IPS DF 6.9 (cell line): ENCODE measurements around the gene AP3S2.
"Not testable (repeated sequence)": the region's sequence is repeated elsewhere in the genome, so short reads cannot be mapped to it uniquely, and the experiment has no call there.

ENCODE experiments used
- DNase-seq: peaks from one replicate; pipeline ENCODE4 v3.0.0-alpha.2; 2013; ENCODE audit warnings: low read depth, low spot score
- H3K27ac ChIP-seq: one replicate; pipeline ENCODE4 v1.5.1; 2013; ENCODE audit warnings: low read length, control low read depth
- H3K27me3 ChIP-seq: 2 replicates; pipeline ENCODE4 v1.6.1; 2013; ENCODE audit warnings: mild to moderate bottlenecking, low read length; ENCODE audit not compliant: control insufficient read depth, insufficient read depth
- H3K36me3 ChIP-seq: 2 replicates; pipeline ENCODE4 v1.6.1; 2013; ENCODE audit warnings: low read length; ENCODE audit not compliant: control insufficient read depth, insufficient read depth
- H3K4me1 ChIP-seq: 2 replicates; pipeline ENCODE4 v1.6.1; 2013; ENCODE audit warnings: low read length; ENCODE audit not compliant: control insufficient read depth, insufficient read depth
- H3K4me3 ChIP-seq: 2 replicates; pipeline ENCODE4 v1.5.1; 2013; ENCODE audit warnings: mild to moderate bottlenecking, low read length
- H3K9me3 ChIP-seq: 2 replicates; pipeline ENCODE4 v1.6.1; 2013; ENCODE audit warnings: low read length, inconsistent platforms; ENCODE audit not compliant: control insufficient read depth, insufficient read depth
- WGBS: extraction: QIAGEN DNeasy Blood & Tissue Kit; methylation state at CpG from one replicate; pipeline ENCODE4 v1.1.7; 2013; ENCODE audit warnings: mixed read lengths, missing lambda C conversion rate; ENCODE audit not compliant: insufficient read length, insufficient coverage; 5-methylcytosine and 5-hydroxymethylcytosine counted together

The AP3S2 gene

DNA sequence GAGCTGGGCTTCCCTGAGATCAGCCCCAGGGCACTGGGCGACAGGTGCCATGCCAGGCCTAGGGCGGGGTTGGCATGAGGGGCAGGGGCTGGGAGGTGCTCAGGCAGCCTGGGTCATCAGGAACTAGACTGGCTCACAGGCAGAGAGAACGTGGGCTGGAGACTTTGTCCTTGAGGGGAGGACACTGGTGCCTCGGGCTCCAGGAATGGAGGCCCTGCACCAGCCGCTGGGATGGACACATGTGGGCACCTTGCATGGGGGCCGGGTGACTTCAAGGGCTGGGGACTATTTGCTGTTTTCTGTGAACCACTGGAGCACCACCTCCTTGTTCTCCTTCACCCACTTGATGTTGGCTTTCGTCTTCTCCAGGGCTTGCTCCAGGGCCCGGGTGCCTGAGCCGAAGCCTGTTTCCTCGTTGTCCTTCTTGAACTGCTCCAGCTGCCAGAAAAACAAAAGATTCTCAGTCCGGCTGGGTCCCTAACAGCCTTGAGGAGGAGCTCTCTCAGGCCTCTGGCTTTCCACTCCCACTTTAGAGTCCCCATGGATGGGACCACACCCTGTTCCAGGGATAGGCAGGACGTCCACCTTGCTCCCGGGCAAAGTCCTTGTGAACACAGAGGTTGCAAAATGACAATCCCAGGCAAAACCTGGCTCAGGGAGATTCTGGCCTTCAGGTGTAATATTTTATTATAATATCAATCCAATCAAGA lies 108.6 kb downstream of the AP3S2 start:
- peaks cover 8% of the 10 kb centered on the region; the same call in 1 of the 2 replicates for H3K4me1 ChIP-seq
- no peak for DNase-seq
- H3K27ac ChIP-seq = no peak overlapping the region
- no peaks in the 10 kb centered on the region for H3K27me3 ChIP-seq
- WGBS = no CpG with 5 or more reads among the region's 13 CpGs
- no peaks in the 10 kb centered on the region for H3K9me3 ChIP-seq
- H3K36me3 ChIP-seq = no peaks in the 10 kb centered on the region
- H3K4me3 ChIP-seq = no peak overlapping the region

DNA sequence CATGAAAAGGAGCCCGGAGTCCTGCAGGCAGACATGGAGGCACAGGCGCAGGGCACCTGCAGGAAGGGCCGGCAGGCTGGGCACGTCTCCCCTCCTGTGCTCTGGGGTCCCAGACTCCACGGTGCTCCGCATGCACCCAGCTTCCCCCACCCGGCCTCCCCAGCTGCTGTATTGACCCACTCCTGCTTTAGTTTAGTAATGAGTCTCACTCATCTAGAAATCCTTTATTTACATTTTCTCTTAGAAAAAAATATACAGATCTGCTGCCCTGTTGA lies 109.2 kb downstream of the AP3S2 start:
- Histone ChIP-seq H3K4me1 (peaks cover 8% of the 10 kb centered on the region; the same call in 1 of the 2 replicates), H3K27me3 (no peaks in the 10 kb centered on the region), H3K9me3 (no peaks in the 10 kb centered on the region), H3K4me3 (no peak overlapping the region), H3K36me3 (no peaks in the 10 kb centered on the region), H3K27ac (no peak overlapping the region)
- no peak for DNase-seq
- no CpG with 5 or more reads among the region's 7 CpGs for WGBS

DNA sequence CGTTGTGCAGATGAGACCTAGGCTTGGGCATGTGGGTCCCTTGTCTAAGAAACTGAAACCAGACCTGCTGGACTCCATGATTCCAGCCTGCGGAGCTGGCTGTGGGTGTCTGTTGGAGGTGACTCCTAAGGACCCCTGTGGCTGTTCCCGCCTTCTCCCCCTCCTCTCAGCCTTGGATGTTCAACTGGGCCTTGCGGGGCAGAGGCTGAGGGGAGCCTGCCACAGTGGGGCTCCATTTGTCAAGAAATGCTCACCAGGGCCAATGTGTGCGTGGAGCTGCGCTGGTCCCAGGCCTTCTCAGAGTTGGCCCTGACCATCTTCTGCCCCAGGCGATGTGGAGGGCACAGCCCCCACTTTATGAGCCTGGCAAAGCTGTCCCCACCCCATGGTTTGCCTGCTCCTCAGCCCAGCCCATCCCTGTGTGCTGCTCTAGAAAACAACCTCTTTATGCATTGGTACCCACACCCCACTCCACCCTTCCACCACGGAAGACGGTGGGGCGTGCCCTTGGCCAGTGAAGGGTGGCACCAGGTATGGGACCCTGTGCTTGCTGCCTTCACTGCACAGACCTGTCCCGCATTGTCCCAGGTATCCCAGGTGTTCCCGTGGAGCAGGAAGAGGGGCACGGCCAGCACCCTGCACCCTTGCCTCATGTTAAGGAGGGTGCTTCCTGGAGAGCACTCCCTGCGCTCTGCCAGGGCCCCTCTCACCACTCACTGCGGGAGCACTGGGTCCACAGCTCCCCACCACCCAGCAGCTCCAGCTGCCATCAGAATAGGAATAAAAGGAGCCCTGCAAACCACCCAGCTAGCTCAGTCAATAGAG lies 109.7 kb downstream of the AP3S2 start:
- no CpG with 5 or more reads among the region's 15 CpGs for WGBS
- Histone ChIP-seq H3K9me3 (no peaks in the 10 kb centered on the region), H3K4me1 (peaks cover 8% of the 10 kb centered on the region; the same call in 1 of the 2 replicates), H3K27me3 (no peaks in the 10 kb centered on the region), H3K36me3 (no peaks in the 10 kb centered on the region), H3K27ac (no peak overlapping the region), H3K4me3 (no peak overlapping the region)
- DNase-seq = no peak

DNA sequence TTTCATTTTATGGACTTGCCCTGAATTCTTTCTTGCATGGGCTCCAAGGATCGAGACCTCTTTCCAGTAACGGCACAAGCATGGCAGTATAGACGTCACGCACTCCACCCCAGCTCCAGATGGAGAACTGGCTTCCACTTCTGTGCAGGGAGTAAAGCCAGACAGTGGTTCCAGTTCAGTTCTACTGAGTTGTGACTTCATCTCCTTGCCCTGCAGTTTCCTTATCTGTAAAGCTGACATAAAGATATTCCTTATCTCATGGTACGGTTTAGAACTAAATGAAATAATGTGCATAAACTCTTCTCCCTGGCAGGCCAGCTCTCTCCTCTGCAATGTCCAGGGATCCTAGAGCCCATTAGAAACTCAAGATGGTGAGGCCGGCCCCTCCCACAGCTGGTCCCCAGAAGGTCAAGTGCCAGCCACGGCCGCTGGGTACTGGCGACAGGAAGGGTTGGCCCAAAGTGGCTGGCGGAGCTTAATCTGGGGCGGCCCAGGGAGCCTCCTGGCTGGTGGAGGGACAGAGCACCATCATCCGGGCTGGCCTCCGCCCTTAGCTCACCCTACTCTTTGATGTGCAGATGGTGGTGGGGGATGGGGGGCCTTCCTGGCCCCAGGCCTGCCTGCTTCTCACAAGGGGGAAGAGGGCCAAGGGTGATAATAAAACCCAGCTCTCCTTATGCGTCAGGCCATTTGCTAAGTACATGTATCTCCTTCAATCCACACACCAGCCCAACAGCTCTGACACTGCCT lies 110.5 kb downstream of the AP3S2 start:
- Histone ChIP-seq H3K27me3 (no peaks in the 10 kb centered on the region), H3K4me1 (peaks cover 8% of the 10 kb centered on the region; the same call in 1 of the 2 replicates), H3K27ac (no peak overlapping the region), H3K36me3 (no peaks in the 10 kb centered on the region), H3K4me3 (no peak overlapping the region), H3K9me3 (no peaks in the 10 kb centered on the region)
- DNase-seq = no peak
- no CpG with 5 or more reads among the region's 14 CpGs for WGBS

DNA sequence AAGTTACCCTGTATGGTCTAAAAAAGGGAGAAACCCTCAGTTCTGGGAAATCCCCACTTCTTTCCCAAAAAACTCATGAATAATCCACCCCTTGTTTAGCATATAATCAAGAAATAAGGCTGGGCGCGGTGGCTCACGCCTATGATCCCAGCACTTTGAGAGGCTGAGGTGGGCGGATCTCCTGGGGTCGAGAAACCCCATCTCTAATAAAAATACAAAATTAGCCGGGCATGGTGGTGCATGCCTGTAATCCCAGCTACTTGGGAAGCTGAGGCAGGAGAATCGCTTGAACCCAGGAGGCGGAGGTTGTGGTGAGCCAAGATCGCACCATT lies 111.2 kb downstream of the AP3S2 start:
- H3K9me3 ChIP-seq, DNase-seq, H3K36me3 ChIP-seq, H3K27ac ChIP-seq, H3K4me3 ChIP-seq, H3K27me3 ChIP-seq, H3K4me1 ChIP-seq: not testable (repeated sequence)
- no CpG with 5 or more reads among the region's 9 CpGs for WGBS

DNA sequence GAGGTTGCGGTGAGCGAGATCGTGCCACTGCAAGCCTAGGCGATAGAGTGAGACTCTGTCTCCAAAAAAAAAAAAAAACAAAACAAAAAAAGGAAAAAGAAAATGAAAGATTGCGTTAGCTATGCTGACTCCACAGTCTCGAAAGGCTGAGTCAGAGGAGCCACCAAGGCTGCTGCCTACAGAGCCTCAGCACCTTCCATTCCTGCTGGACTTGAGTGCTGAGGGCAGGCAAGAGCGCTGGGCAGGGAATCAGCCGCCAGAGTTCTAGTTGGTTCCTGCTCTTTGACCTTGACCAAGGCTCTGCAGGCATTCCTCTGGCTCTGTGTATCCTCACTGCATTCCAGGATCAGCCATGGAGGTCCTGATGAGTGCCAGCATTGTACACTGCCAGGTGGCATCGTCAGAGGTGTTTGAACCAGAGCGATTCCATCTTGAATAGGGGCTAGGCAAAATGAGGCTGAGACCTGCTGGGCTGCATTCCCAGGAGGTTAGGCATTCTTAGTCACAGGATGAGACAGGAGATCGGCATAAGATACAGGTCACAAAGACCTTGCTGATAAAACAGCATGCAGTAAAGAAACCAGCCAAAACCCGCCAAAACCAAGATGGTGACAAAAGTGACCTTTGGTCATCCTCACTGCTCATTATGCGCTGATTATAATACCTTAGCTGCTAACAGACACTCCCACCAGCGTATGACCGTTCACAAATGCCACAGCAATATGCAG lies 111.7 kb downstream of the AP3S2 start:
- H3K27ac ChIP-seq = no peak overlapping the region
- H3K9me3 ChIP-seq = no peaks in the 10 kb centered on the region
- H3K4me1 ChIP-seq = peaks cover 8% of the 10 kb centered on the region; the same call in 1 of the 2 replicates
- no peak overlapping the region for H3K4me3 ChIP-seq
- no peak for DNase-seq
- H3K36me3 ChIP-seq = no peaks in the 10 kb centered on the region
- peaks cover 1% of the 10 kb centered on the region; the same call in 1 of the 2 replicates for H3K27me3 ChIP-seq
- no CpG with 5 or more reads among the region's 15 CpGs for WGBS

DNA sequence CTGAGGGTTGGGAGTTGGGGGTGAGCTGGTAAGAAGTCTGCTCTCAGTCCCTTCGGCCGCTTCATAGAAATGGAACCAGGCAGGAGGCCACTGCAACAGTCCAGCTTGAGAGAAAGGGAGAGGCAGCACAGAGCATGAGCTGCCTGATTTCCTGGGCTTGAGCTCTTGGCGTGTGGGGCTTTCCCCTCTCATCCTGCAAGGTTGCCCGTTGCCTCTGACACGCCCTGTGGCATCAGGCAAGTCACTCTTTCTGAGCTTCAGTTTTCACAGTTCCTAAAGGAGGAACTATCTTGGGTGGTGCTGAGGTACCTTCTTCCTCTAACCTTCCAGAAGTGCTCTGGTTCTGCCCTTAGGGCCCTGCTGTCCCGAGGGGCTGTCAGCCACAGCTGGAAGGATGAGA lies 112.7 kb downstream of the AP3S2 start:
- Histone ChIP-seq H3K4me1 (peaks cover 8% of the 10 kb centered on the region; the same call in 1 of the 2 replicates), H3K27me3 (peaks cover 2% of the 10 kb centered on the region; the same call in 1 of the 2 replicates), H3K27ac (no peak overlapping the region), H3K9me3 (no peaks in the 10 kb centered on the region), H3K36me3 (no peaks in the 10 kb centered on the region), H3K4me3 (no peak overlapping the region)
- WGBS = no CpG with 5 or more reads among the region's 6 CpGs
- no peak for DNase-seq

DNA sequence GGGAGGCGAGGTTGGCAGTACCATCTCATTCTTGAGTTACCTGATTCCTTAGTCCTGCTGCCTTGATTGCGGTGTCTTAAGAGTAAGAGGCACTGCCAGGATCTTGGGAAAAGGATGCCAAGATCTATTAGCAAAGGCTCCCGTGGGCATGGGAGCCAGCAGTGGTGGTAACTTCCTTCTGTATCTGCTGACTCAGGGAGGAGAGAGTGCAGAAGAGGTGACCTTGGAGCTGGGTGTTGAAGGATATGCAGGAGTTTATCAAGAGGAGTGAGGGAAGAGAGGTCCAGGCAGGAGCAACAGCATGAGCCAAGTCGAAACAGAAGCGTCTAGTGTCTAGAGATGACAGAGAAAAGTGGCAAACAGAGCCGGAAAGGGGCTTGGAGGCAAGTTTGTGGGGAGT lies 113.2 kb downstream of the AP3S2 start:
- WGBS = no CpG with 5 or more reads among the region's 6 CpGs
- peaks cover 9% of the 10 kb centered on the region for H3K4me1 ChIP-seq
- no peak for DNase-seq
- H3K4me3 ChIP-seq = no peak overlapping the region
- no peak overlapping the region for H3K27ac ChIP-seq
- H3K36me3 ChIP-seq = no peaks in the 10 kb centered on the region
- no peaks in the 10 kb centered on the region for H3K9me3 ChIP-seq
- H3K27me3 ChIP-seq = peaks cover 6% of the 10 kb centered on the region; the same call in 1 of the 2 replicates
